Endothelial cell of umbilical vein (primary cell): ENCODE data around the gene SLC16A11.

Experiments
- CTCF ChIP-seq, 2 donors: IDR thresholded peaks; 1 replicate in 1 of 2; 2 replicates in 1 of 2; pipeline ENCODE4 v1.5.1; 2011; ENCODE audit warnings: low read length in 2 of 2, mild to moderate bottlenecking in 2 of 2, moderate library complexity in 2 of 2, control low read depth in 1 of 2, inconsistent platforms in 1 of 2, low read depth in 1 of 2; ENCODE audit not compliant: insufficient read depth in 1 of 2; ENCODE audit errors: extremely low read depth in 1 of 2
- MAX ChIP-seq: IDR thresholded peaks from 2 replicates; pipeline ENCODE4 v1.6.1; 2011; ENCODE audit not compliant: insufficient read depth, insufficient read length
- POLR2AphosphoS5 ChIP-seq: IDR thresholded peaks from 2 replicates; pipeline ENCODE4 v1.6.1; 2012; ENCODE audit warnings: low read depth, mild to moderate bottlenecking, control low read depth, low read length, moderate library complexity; ENCODE audit not compliant: insufficient read depth

- TF ChIP-seq CTCF (IDR thresholded peaks at IDR 0.05; ENCODE audit: extremely low read depth in 1 of 2, insufficient read depth in 1 of 2, low read depth in 1 of 2, low read length in 2 of 2) (peak in 1 of 2 donors; percentile 2), MAX (no peak), POLR2AphosphoS5 (peak; percentile 62)
These were observed 20.9 kb downstream of the SLC16A11 start, which contains the start of gene BCL6B for GRCh38 chr17:7022781-7023571.
